Testis (tissue), 3 donors: ENCODE data around the gene SIL1. TPM values are rescaled to one million over a fixed set of nuclear protein-coding genes. Genes with fewer than 3 reads are reported as not detected.

Experiments
- DNase-seq: peaks from one replicate; pipeline ENCODE4 v3.0.0-alpha.2; 2019
- H3K27ac ChIP-seq, 2 donors: fragments of 200-600 bp; sonication (generic); one replicate each; pipeline ENCODE4 v1.5.1; 2019
- H3K27me3 ChIP-seq: fragments of 200-600 bp; sonication (generic); one replicate; pipeline ENCODE4 v1.5.1; 2019
- H3K36me3 ChIP-seq: fragments of 200-600 bp; sonication (generic); one replicate; pipeline ENCODE4 v1.5.1; 2017; ENCODE audit warnings: low read depth; ENCODE audit errors: missing control alignments
- H3K4me1 ChIP-seq: fragments of 200-600 bp; sonication (generic); one replicate; pipeline ENCODE4 v1.5.1; 2019
- H3K4me3 ChIP-seq, 2 donors: fragments of 200-600 bp; sonication (generic); one replicate each; pipeline ENCODE4 v1.5.1; 2017 to 2019
- H3K9me3 ChIP-seq: fragments of 200-600 bp; sonication (generic); one replicate; pipeline ENCODE4 v1.5.1; 2017
- POLR2A ChIP-seq: fragments of 450-650 bp; IDR thresholded peaks from one replicate; pipeline ENCODE4 v1.6.1; 2017; ENCODE audit warnings: antibody characterized with exemption, mild to moderate bottlenecking, moderate library complexity
- WGBS, 2 donors: methylation state at CpG; one replicate each; pipeline ENCODE4 v1.1.5; 2018; 5-methylcytosine and 5-hydroxymethylcytosine counted together
- intact Hi-C: fragments of 100-400 bp; cut with DNase I; formaldehyde crosslinking; loops from one replicate; pipeline ENCODE4 v1.15.1; 2023; ENCODE audit warnings: low total_unique reads
- polyA plus RNA-seq: library from polyadenylated mRNA; stranded (reverse); fragments of 350-450 nt; fragmentation: Illumina TruSeq; extraction: RNeasy Lipid Tissue Mini Kit (QIAGEN cat#74804); gene quantifications from one replicate; pipeline ENCODE4 v1.2.3, GENCODE V29; 2014; ENCODE audit warnings: low read depth, low replicate concordance; ENCODE audit not compliant: insufficient read depth
- total RNA-seq, 2 donors: library from RNA; depleted of rRNA; stranded (reverse); fragments of >200 nt; gene quantifications; one replicate each; pipeline ENCODE4 v1.2.3, GENCODE V29; 2016
- TF ChIP-seq, protein P1 (sequence below), 3 experiments: fragments of 450-650 bp in 2 of 3; fragments of 200-600 bp in 1 of 3; sonication (generic) in 1 of 3; IDR thresholded peaks; one replicate each; pipeline ENCODE4 v1.5.1; 2016 to 2019; ENCODE audit warnings: antibody characterized with exemption in 3 of 3, mild to moderate bottlenecking in 2 of 3, moderate library complexity in 1 of 3

The SIL1 gene
- total and polyA plus RNA-seq, 3 donors from 2014 or later: 86.5 to 116 (median 98.2) TPM

DNA sequence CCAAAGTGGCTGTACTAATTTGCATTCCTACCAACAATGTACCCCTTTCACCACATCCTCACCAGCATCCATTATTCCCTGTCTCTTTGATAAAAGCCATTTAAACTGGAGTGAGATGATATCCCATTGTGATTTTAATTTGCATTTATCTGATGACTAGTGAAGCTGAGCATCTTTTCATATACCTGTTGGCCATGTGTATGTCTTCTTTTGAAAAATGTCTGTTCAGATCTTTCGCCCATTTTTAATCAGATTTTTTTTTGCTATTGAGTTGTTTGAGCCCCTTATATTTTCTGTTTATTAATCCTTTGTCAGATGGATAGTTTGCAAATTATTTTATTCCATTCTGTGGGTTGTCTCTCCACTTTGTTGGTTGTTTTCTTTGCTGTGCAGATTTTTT is 202.0 kb downstream of the SIL1 start:
- Histone ChIP-seq H3K27me3 (no peaks in the 10 kb centered on the region), H3K9me3 (no peaks in the 10 kb centered on the region), H3K4me3 (no peak overlapping the region), H3K4me1 (no peaks in the 10 kb centered on the region), H3K36me3 (no peaks in the 10 kb centered on the region), H3K27ac (no peak overlapping the region)
- TF ChIP-seq, protein P1, sequence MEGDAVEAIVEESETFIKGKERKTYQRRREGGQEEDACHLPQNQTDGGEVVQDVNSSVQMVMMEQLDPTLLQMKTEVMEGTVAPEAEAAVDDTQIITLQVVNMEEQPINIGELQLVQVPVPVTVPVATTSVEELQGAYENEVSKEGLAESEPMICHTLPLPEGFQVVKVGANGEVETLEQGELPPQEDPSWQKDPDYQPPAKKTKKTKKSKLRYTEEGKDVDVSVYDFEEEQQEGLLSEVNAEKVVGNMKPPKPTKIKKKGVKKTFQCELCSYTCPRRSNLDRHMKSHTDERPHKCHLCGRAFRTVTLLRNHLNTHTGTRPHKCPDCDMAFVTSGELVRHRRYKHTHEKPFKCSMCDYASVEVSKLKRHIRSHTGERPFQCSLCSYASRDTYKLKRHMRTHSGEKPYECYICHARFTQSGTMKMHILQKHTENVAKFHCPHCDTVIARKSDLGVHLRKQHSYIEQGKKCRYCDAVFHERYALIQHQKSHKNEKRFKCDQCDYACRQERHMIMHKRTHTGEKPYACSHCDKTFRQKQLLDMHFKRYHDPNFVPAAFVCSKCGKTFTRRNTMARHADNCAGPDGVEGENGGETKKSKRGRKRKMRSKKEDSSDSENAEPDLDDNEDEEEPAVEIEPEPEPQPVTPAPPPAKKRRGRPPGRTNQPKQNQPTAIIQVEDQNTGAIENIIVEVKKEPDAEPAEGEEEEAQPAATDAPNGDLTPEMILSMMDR (IDR thresholded peaks at IDR 0.05): no peak
- TF ChIP-seq POLR2A: no peak
- intact Hi-C loops: no loop called here
- no peak for DNase-seq
- WGBS, 2 donors: 97 to 100% methylated on average over 1 of the region's 1 CpG

- intact Hi-C loops: no loop called here
- 85 to 95% methylated on average over 4 of the region's 4 CpGs for WGBS, 2 donors
These were observed 207.1 kb downstream of the SIL1 start for GRCh38 chr5:138990986-138991590.

GRCh38 chr5:138989720-138990119 is 208.4 kb downstream of the SIL1 start:
- Histone ChIP-seq H3K9me3 (no peaks in the 10 kb centered on the region), H3K4me3 (no peak overlapping the region), H3K4me1 (no peaks in the 10 kb centered on the region), H3K27ac (no peak overlapping the region), H3K36me3 (no peaks in the 10 kb centered on the region), H3K27me3 (no peaks in the 10 kb centered on the region)
- intact Hi-C loops: no loop called here
- WGBS, 2 donors: 84 to 91% methylated on average over 6 of the region's 6 CpGs
- no peak for DNase-seq
- TF ChIP-seq, protein P1 (IDR thresholded peaks at IDR 0.05): no peak
- no peak for TF ChIP-seq POLR2A

More at GRCh38 chr5:138990986-138991590, 207.1 kb downstream of the SIL1 start:
- no peak overlapping the region for H3K4me3 ChIP-seq
- no peaks in the 10 kb centered on the region for H3K27me3 ChIP-seq
- no peak for TF ChIP-seq POLR2A
- TF ChIP-seq, protein P1 (IDR thresholded peaks at IDR 0.05): no peak
- no peaks in the 10 kb centered on the region for H3K36me3 ChIP-seq
- DNase-seq: no peak
- no peak overlapping the region for H3K27ac ChIP-seq
- no peaks in the 10 kb centered on the region for H3K4me1 ChIP-seq
- no peaks in the 10 kb centered on the region for H3K9me3 ChIP-seq

DNA sequence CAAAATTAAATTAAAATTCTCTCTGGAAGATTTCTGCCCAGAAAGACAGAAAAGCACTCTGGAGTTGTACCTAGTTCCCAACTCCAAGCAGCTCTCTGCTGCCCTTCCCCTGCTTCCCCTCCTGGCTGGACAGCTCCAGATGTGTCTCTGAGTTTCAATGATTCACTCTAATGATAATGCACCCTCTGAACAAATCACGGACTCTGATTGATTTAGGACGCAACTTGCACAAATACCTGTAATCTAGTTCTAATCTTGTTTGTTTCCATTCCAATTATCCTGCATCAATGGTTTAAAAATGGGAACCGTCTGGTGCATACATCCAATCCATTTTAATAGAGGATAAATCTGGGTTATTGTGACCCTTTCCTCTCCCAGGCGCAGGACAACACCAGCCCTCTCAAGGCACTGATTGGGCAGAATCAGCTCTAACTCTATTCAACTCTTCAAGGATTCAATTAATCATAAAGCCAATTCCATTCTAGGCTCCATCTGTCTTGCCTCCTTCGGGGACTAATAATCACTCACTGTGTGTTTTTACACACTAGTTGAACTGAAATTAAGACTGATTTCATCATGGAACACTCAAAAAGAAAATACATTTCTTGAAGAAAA is 211.9 kb downstream of the SIL1 start:
- Histone ChIP-seq H3K4me1 (no peaks in the 10 kb centered on the region), H3K9me3 (no peaks in the 10 kb centered on the region), H3K36me3 (no peaks in the 10 kb centered on the region), H3K4me3 (no peak overlapping the region), H3K27ac (no peak overlapping the region), H3K27me3 (no peaks in the 10 kb centered on the region)
- TF ChIP-seq, protein P1 (IDR thresholded peaks at IDR 0.05): no peak
- no peak for TF ChIP-seq POLR2A
- DNase-seq: no peak
- intact Hi-C loops: no loop called here
- WGBS, 2 donors: 91 to 93% methylated on average over 5 of the region's 5 CpGs

DNA sequence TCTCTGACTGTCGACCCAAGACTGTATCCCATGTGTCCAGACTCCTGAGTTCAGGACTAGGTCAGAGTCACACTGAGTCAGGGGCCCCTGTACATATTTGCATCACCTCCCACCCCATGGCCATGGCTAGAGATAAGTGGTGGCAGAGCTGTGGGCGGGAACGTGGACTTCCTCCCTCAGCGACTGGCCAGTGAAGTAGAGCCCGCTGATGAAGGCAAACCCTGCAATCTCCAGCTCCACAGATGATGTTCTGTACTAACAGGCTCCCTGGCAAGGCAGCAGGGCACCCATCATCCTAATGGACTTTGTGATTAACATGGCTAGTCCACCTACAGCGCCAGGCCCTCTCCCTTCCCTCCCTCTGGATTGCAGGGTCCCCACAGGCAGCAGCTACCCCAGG is 212.5 kb downstream of the SIL1 start:
- TF ChIP-seq, protein P1 (IDR thresholded peaks at IDR 0.05): no peak
- no peak for TF ChIP-seq POLR2A
- Histone ChIP-seq H3K4me1 (no peaks in the 10 kb centered on the region), H3K27ac (no peak overlapping the region), H3K36me3 (no peaks in the 10 kb centered on the region), H3K4me3 (no peak overlapping the region), H3K27me3 (no peaks in the 10 kb centered on the region), H3K9me3 (no peaks in the 10 kb centered on the region)
- intact Hi-C loops: no loop called here
- no peak for DNase-seq
- 72 to 80% methylated on average over 2 to 6 of the region's 6 CpGs for WGBS, 2 donors
